Brain microvascular endothelial cell (primary cell): Measurements from ENCODE around the gene TMSB10.

ENCODE experiments used
- DNase-seq: peaks from one replicate; pipeline ENCODE4 v3.0.0-alpha.2; 2020
- H3K27ac ChIP-seq: fragments of 250-450 bp; sonication (Bioruptor Pico); 2 replicates; pipeline ENCODE4 v1.5.1; 2020; ENCODE audit warnings: mild to moderate bottlenecking, moderate library complexity
- H3K27me3 ChIP-seq: fragments of 250-450 bp; sonication (Bioruptor Pico); replicated peaks from 2 replicates; pipeline ENCODE4 v1.5.1; 2020; ENCODE audit warnings: mild to moderate bottlenecking
- H3K36me3 ChIP-seq: fragments of 250-450 bp; sonication (Bioruptor Pico); replicated peaks from 2 replicates; pipeline ENCODE4 v1.5.1; 2020; ENCODE audit warnings: mild to moderate bottlenecking
- H3K4me3 ChIP-seq: 2 replicates; pipeline ENCODE4 v1.5.1; 2011; ENCODE audit warnings: low read depth, mild to moderate bottlenecking, control low read depth, low read length, moderate library complexity
- in situ Hi-C: cut with HindIII; loops from 2 replicates; pipeline ENCODE4 v1.10.0; 2017; ENCODE audit warnings: low sequenced_read_pairs, low pct_ligation_motif_present
- TF ChIP-seq, protein P1 (sequence below): IDR thresholded peaks from 2 replicates; pipeline ENCODE4 v1.5.1; 2011; ENCODE audit warnings: low read depth, mild to moderate bottlenecking, moderate library complexity, low read length, control low read depth, inconsistent platforms; ENCODE audit errors: missing control alignments

TMSB10 gene

GRCh38 chr2:84888401-84889276 lies 16.8 kb upstream of the TMSB10 start:
- TF ChIP-seq, protein P1, sequence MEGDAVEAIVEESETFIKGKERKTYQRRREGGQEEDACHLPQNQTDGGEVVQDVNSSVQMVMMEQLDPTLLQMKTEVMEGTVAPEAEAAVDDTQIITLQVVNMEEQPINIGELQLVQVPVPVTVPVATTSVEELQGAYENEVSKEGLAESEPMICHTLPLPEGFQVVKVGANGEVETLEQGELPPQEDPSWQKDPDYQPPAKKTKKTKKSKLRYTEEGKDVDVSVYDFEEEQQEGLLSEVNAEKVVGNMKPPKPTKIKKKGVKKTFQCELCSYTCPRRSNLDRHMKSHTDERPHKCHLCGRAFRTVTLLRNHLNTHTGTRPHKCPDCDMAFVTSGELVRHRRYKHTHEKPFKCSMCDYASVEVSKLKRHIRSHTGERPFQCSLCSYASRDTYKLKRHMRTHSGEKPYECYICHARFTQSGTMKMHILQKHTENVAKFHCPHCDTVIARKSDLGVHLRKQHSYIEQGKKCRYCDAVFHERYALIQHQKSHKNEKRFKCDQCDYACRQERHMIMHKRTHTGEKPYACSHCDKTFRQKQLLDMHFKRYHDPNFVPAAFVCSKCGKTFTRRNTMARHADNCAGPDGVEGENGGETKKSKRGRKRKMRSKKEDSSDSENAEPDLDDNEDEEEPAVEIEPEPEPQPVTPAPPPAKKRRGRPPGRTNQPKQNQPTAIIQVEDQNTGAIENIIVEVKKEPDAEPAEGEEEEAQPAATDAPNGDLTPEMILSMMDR, result no peak
- Histone ChIP-seq H3K4me3 (no peak overlapping the region), H3K27me3 (no peaks in the 10 kb centered on the region), H3K27ac (peak overlapping the region; percentile 27), H3K36me3 (no peaks in the 10 kb centered on the region)
- in situ Hi-C loops, result no loop called here
- peak; percentile 55 for DNase-seq

DNA sequence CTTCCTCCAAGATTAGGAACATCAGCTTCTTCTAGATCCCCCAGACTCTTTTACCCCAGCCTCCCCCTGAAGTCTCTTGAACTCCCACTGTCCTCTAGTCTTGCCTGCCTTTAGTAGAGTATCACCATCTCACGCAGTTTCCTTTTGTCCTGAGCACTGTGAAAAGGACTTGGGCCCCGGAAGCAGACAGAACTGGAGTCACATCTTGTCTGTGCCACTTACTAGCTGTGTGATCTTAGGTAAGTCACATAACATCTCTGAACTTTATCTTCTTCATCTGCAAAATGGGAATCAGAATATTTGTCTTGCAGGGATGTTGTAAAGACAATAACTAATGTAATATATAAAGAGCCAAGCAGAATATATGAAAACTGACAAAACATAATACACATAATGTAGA lies 16.1 kb upstream of the TMSB10 start:
- Histone ChIP-seq H3K27ac (no peak overlapping the region), H3K4me3 (no peak overlapping the region)

GRCh38 chr2:84891355-84892010 lies 14.0 kb upstream of the TMSB10 start:
- in situ Hi-C loops, result no loop called here
- TF ChIP-seq, protein P1, result no peak
- no peaks in the 10 kb centered on the region for H3K36me3 ChIP-seq
- no peaks in the 10 kb centered on the region for H3K27me3 ChIP-seq
- no peak overlapping the region for H3K27ac ChIP-seq
- no peak for DNase-seq
- H3K4me3 ChIP-seq, result no peak overlapping the region

More for the DNA sequence above, 16.1 kb upstream of the TMSB10 start:
- in situ Hi-C loops, result no loop called here
- no peak for DNase-seq
- Histone ChIP-seq H3K36me3 (no peaks in the 10 kb centered on the region), H3K27me3 (no peaks in the 10 kb centered on the region)
- TF ChIP-seq, protein P1, result no peak

GRCh38 chr2:84894131-84894586 lies 11.3 kb upstream of the TMSB10 start:
- no peak overlapping the region for H3K4me3 ChIP-seq
- TF ChIP-seq, protein P1, result no peak
- H3K27ac ChIP-seq, result no peak overlapping the region
- no peaks in the 10 kb centered on the region for H3K36me3 ChIP-seq
- DNase-seq, result no peak
- in situ Hi-C loops, result no loop called here
- H3K27me3 ChIP-seq, result no peaks in the 10 kb centered on the region

- in situ Hi-C loops, result no loop called here
- TF ChIP-seq, protein P1, result no peak
- Histone ChIP-seq H3K27me3 (no peaks in the 10 kb centered on the region), H3K4me3 (no peak overlapping the region), H3K36me3 (no peaks in the 10 kb centered on the region), H3K27ac (no peak overlapping the region)
- no peak for DNase-seq
Observed at GRCh38 chr2:84894758-84895520, 10.5 kb upstream of the TMSB10 start.
